K562 (cell line): ENCODE results near the gene BMF. TPM values are rescaled to one million over a fixed set of nuclear protein-coding genes. Genes with fewer than 3 reads are reported as not detected.

ENCODE experiments used
- ATAC-seq: fragments of 200-7000 bp; cut with Tn5 transposase; 3 replicates; pipeline ENCODE4 v1.9.1; 2020; ENCODE audit warnings: moderate library complexity
- BruUV-seq: library from RNA; stranded (reverse); fragments of 400-500 nt; replicated peaks from 2 replicates; lab custom pipeline; 2021; lab: Mats Ljungman, UMichigan
- CTCF ChIA-PET: fragments of 300-600 bp; formaldehyde crosslinking; extraction: SDS; loops from one replicate; lab custom pipeline; 2021; ENCODE audit warnings: low intra/inter-chr PET ratio; lab: Yijun Ruan, JAX
- POLR2A ChIA-PET: fragments of 300-600, 350-650 bp; sonication (Branson Sonifier 250); formaldehyde crosslinking; extraction: SDS; loops from one replicate; lab custom pipeline; 2021; ENCODE audit warnings: antibody characterized with exemption, inconsistent platforms; lab: Yijun Ruan, JAX
- DNase-seq, 4 experiments: peaks; one replicate each; pipeline versions ENCODE4 v3.0.0 to v3.0.0-alpha.2; 2011 to 2018; ENCODE audit warnings: low spot score in 3 of 4, mixed read lengths in 3 of 4; ENCODE audit errors: extremely low read depth in 1 of 4
- FAIRE-seq: peaks from 2 replicates; lab custom pipeline; 2011; peaks lifted over from hg19 to GRCh38; lab: Jason Lieb, UNC
- H2AFZ ChIP-seq: 2 replicates; pipeline ENCODE4 v1.6.0; 2011; ENCODE audit warnings: low read depth, low read length, control low read depth, inconsistent platforms
- H3K27ac ChIP-seq: fragments of 200-600 bp; 3 replicates; pipeline ENCODE4 v1.8.0; 2011; ENCODE audit warnings: low read depth, mild to moderate bottlenecking, control low read depth, inconsistent platforms, low read length, moderate library complexity, mixed read lengths; ENCODE audit errors: extremely low read depth
- H3K27me3 ChIP-seq, 2 experiments: fragments of 300-600 bp in 1 of 2; 2 replicates in 1 of 2; 3 replicates in 1 of 2; pipeline versions ENCODE4 v1.6.0 to v1.8.0; 2011; ENCODE audit warnings: inconsistent platforms in 2 of 2, low read length in 2 of 2, mild to moderate bottlenecking in 1 of 2, mixed read lengths in 1 of 2, moderate library complexity in 1 of 2; ENCODE audit not compliant: control insufficient read depth in 2 of 2, insufficient read depth in 2 of 2
- H3K36me3 ChIP-seq: fragments of 300-600 bp; 3 replicates; pipeline ENCODE4 v1.8.0; 2011; ENCODE audit warnings: mild to moderate bottlenecking, low read length, inconsistent platforms; ENCODE audit not compliant: control insufficient read depth, insufficient read depth
- H3K4me1 ChIP-seq, 2 experiments: fragments of 200-600 bp in 1 of 2; replicated peaks in 1 of 2; 2 replicates in 1 of 2; 3 replicates in 1 of 2; pipeline versions ENCODE4 v1.5.1 to v1.8.0; 2011; ENCODE audit warnings: inconsistent platforms in 2 of 2, low read length in 2 of 2, mild to moderate bottlenecking in 1 of 2, mixed read lengths in 1 of 2, moderate library complexity in 1 of 2; ENCODE audit not compliant: control insufficient read depth in 2 of 2, insufficient read depth in 2 of 2
- H3K4me2 ChIP-seq: 2 replicates; pipeline ENCODE4 v1.6.1; 2011; ENCODE audit warnings: low read length, control low read depth, inconsistent platforms, mixed read lengths; ENCODE audit not compliant: insufficient read depth
- H3K4me3 ChIP-seq: fragments of 200-600 bp; sonication (generic), shearing (Covaris generic); 2 replicates; pipeline ENCODE4 v1.5.1; 2016; ENCODE audit warnings: control low read depth, inconsistent platforms
- H3K79me2 ChIP-seq: fragments of 200-600 bp; 3 replicates; pipeline ENCODE4 v1.8.0; 2011; ENCODE audit warnings: low read length, inconsistent platforms; ENCODE audit not compliant: control insufficient read depth, insufficient read depth
- H3K9ac ChIP-seq, 2 experiments: 2 replicates each; pipeline versions ENCODE4 v1.6.0 to v1.6.1; 2011; ENCODE audit warnings: low read depth in 2 of 2, low read length in 2 of 2, control low read depth in 1 of 2, inconsistent platforms in 1 of 2, mild to moderate bottlenecking in 1 of 2, mixed read lengths in 1 of 2; ENCODE audit not compliant: insufficient read depth in 1 of 2
- H3K9me1 ChIP-seq: one replicate; pipeline ENCODE4 v1.6.0; 2011; ENCODE audit warnings: inconsistent platforms, mild to moderate bottlenecking, low read length, moderate library complexity; ENCODE audit not compliant: control insufficient read depth, insufficient read depth
- H3K9me3 ChIP-seq: replicated peaks from 2 replicates; pipeline ENCODE4 v1.5.1; 2011; ENCODE audit warnings: low read depth, low read length, inconsistent platforms; ENCODE audit not compliant: control insufficient read depth, insufficient read depth
- H4K20me1 ChIP-seq: replicated peaks from 2 replicates; pipeline ENCODE4 v1.6.1; 2011; ENCODE audit warnings: low read length, inconsistent platforms, mixed read lengths; ENCODE audit not compliant: control insufficient read depth, insufficient read depth
- ARID3B ChIP-seq: fragments of 250-450 bp; sonication (Bioruptor Pico); IDR thresholded peaks from 2 replicates; pipeline ENCODE4 v1.4.0; 2020; ENCODE audit warnings: borderline replicate concordance
- CEBPG ChIP-seq, 3 experiments: fragments of 200-800 bp in 1 of 3; sonication (Bioruptor generic) in 1 of 3; sonication (generic) in 1 of 3; formaldehyde crosslinking in 1 of 3; IDR thresholded peaks in 2 of 3; conservative IDR thresholded peaks in 1 of 3; 2 replicates each; pipeline versions ENCODE4 v1.6.1 to v1.8.0; 2016 to 2022; ENCODE audit warnings: missing compliant biosample characterization in 2 of 3, missing genetic modification characterization in 2 of 3, mild to moderate bottlenecking in 1 of 3, missing genetic modification reagents in 1 of 3
- CTBP1 ChIP-seq: fragments of 450-650 bp; IDR thresholded peaks from 2 replicates; pipeline ENCODE4 v1.6.1; 2016; ENCODE audit warnings: borderline replicate concordance
- E2F3 ChIP-seq: fragments of 250-450 bp; sonication (Bioruptor Pico); IDR thresholded peaks from 2 replicates; pipeline ENCODE4 v1.4.0; 2020; ENCODE audit warnings: mild to moderate bottlenecking
- PHF20 ChIP-seq: fragments of 450-650 bp; IDR thresholded peaks from 2 replicates; pipeline ENCODE4 v1.6.1; 2018; ENCODE audit not compliant: partially characterized antibody
- ZEB2 ChIP-seq: fragments of 450-650 bp; IDR thresholded peaks from 2 replicates; pipeline ENCODE4 v1.6.1; 2016
- WGBS: fragments of 100-300 bp; shearing (Covaris generic); methylation state at CpG from one replicate; pipeline ENCODE4 v1.1.6; 2016; ENCODE audit warnings: low coverage, mixed read lengths; ENCODE audit not compliant: insufficient coverage; ENCODE audit errors: missing lambda C conversion rate; 5-methylcytosine and 5-hydroxymethylcytosine counted together
- in situ Hi-C: fragments of 300-500 bp; cut with MboI; formaldehyde crosslinking; loops from 4 replicates; pipeline ENCODE4 v1.15.0; 2018; ENCODE audit warnings: inconsistent platforms, mixed read lengths
- intact Hi-C: fragments of 100-400 bp; cut with micrococcal nuclease; formaldehyde crosslinking; loops from 2 replicates; pipeline ENCODE4 v1.14.2; 2022
- polyA plus RNA-seq, 8 experiments: library from polyadenylated mRNA; depleted of rRNA in 4 of 8; stranded (reverse) in 5 of 8; unstranded in 3 of 8; fragments of >200 nt; fragmentation: Nextera tagmentation in 2 of 8; fragmentation: Illumina TruSeq in 1 of 8; extraction: Ambion mirVana in 2 of 8; extraction: Trizol in 1 of 8; gene quantifications; 2 replicates each; pipeline versions ENCODE4 v1.2.1 to v1.2.3, GENCODE V29; 2011 to 2014; ENCODE audit warnings: inconsistent platforms in 1 of 8, missing spikeins in 1 of 8
- total RNA-seq, 7 experiments: library from RNA; depleted of rRNA in 6 of 7; stranded (reverse); fragments of >200 nt in 6 of 7; fragmentation: Illumina TruSeq in 2 of 7; extraction: Trizol in 2 of 7; gene quantifications; 2 replicates each; pipeline versions ENCODE4 v1.2.1 to v1.2.3, GENCODE V29; 2011 to 2021; ENCODE audit warnings: low replicate concordance in 1 of 7
- TF ChIP-seq, protein P1 (sequence below), 2 experiments: fragments of 450-650 bp in 1 of 2; sonication (generic) in 1 of 2; formaldehyde crosslinking in 1 of 2; IDR thresholded peaks; 2 replicates each; pipeline versions ENCODE4 v1.7.1 to v1.9.0; 2016 to 2022; ENCODE audit warnings: inconsistent platforms in 1 of 2, mild to moderate bottlenecking in 1 of 2, missing genetic modification reagents in 1 of 2
- TF ChIP-seq, protein P2 (sequence below), 3 experiments: IDR thresholded peaks in 2 of 3; conservative IDR thresholded peaks in 1 of 3; 2 replicates each; pipeline ENCODE4 v1.5.1; 2011 to 2012; ENCODE audit warnings: low read length in 3 of 3, mild to moderate bottlenecking in 3 of 3, control low read depth in 2 of 3, improper control_type of control experiment in 1 of 3, inconsistent platforms in 1 of 3, low read depth in 1 of 3, mixed read lengths in 1 of 3, moderate library complexity in 1 of 3; ENCODE audit not compliant: insufficient read depth in 2 of 3

The BMF gene
- total and polyA plus RNA-seq, 9 of the 15 experiments (the other 6 are each of a cell fraction or from before 2014, with no cell fraction given) = 0.25 to 0.91 (median 0.59) TPM; not detected in 2

GRCh38 chr15:40115670-40116093 is 7.0 kb upstream of the BMF start:
- in situ Hi-C loops = no loop called here
- TF ChIP-seq PHF20 (no peak), ZEB2 (0 out of 2 replicates have a peak, but pooled peaks have one; percentile 32), E2F3 (no peak), CTBP1 (peak; percentile 87), ARID3B (CRISPR knock-in tag) (no peak), CEBPG (CRISPR knock-in tag; IDR thresholded peaks at IDR 0.05) (peak; percentile 85), CEBPG (tag; conservative IDR thresholded peaks at IDR 0.05 in 1 of 2, IDR thresholded peaks at IDR 0.05 in 1 of 2) (peak; percentile 85 to 92)
- TF ChIP-seq, protein P1, sequence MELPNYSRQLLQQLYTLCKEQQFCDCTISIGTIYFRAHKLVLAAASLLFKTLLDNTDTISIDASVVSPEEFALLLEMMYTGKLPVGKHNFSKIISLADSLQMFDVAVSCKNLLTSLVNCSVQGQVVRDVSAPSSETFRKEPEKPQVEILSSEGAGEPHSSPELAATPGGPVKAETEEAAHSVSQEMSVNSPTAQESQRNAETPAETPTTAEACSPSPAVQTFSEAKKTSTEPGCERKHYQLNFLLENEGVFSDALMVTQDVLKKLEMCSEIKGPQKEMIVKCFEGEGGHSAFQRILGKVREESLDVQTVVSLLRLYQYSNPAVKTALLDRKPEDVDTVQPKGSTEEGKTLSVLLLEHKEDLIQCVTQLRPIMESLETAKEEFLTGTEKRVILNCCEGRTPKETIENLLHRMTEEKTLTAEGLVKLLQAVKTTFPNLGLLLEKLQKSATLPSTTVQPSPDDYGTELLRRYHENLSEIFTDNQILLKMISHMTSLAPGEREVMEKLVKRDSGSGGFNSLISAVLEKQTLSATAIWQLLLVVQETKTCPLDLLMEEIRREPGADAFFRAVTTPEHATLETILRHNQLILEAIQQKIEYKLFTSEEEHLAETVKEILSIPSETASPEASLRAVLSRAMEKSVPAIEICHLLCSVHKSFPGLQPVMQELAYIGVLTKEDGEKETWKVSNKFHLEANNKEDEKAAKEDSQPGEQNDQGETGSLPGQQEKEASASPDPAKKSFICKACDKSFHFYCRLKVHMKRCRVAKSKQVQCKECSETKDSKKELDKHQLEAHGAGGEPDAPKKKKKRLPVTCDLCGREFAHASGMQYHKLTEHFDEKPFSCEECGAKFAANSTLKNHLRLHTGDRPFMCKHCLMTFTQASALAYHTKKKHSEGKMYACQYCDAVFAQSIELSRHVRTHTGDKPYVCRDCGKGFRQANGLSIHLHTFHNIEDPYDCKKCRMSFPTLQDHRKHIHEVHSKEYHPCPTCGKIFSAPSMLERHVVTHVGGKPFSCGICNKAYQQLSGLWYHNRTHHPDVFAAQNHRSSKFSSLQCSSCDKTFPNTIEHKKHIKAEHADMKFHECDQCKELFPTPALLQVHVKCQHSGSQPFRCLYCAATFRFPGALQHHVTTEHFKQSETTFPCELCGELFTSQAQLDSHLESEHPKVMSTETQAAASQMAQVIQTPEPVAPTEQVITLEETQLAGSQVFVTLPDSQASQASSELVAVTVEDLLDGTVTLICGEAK (IDR thresholded peaks at IDR 0.05) = 0 out of 2 replicates have a peak, but pooled peaks have one; percentile 17
- TF ChIP-seq, protein P1 (CRISPR knock-in tag; IDR thresholded peaks at IDR 0.05) = no peak
- TF ChIP-seq, protein P2, sequence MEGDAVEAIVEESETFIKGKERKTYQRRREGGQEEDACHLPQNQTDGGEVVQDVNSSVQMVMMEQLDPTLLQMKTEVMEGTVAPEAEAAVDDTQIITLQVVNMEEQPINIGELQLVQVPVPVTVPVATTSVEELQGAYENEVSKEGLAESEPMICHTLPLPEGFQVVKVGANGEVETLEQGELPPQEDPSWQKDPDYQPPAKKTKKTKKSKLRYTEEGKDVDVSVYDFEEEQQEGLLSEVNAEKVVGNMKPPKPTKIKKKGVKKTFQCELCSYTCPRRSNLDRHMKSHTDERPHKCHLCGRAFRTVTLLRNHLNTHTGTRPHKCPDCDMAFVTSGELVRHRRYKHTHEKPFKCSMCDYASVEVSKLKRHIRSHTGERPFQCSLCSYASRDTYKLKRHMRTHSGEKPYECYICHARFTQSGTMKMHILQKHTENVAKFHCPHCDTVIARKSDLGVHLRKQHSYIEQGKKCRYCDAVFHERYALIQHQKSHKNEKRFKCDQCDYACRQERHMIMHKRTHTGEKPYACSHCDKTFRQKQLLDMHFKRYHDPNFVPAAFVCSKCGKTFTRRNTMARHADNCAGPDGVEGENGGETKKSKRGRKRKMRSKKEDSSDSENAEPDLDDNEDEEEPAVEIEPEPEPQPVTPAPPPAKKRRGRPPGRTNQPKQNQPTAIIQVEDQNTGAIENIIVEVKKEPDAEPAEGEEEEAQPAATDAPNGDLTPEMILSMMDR (IDR thresholded peaks at IDR 0.05 in 2 of 3, conservative IDR thresholded peaks at IDR 0.05 in 1 of 3; ENCODE audit: insufficient read depth in 2 of 3, low read depth in 1 of 3, low read length in 3 of 3) = no peak

More at GRCh38 chr15:40115670-40116093, 7.0 kb upstream of the BMF start:
- H3K4me3 ChIP-seq = no peak overlapping the region
- H3K36me3 ChIP-seq = no peaks in the 10 kb centered on the region
- peaks cover 3% of the 10 kb centered on the region in 2 experiments; a peak in 2 of 5 replicates for H3K27me3 ChIP-seq
- no peak for FAIRE-seq
- no TSS peak for BruUV-seq
- ChIA-PET CTCF (no interaction called here), POLR2A (interaction anchor here (0.7 to 1.2 kb wide), 2 partner anchors 9 to 40 kb away, joined by 3 read pairs; no protein-coding TSS in a partner anchor)
- ATAC-seq = peak; percentile 64
- H4K20me1 ChIP-seq = 0 out of 2 replicates have a peak, but pooled peaks cover 2% of the 10 kb centered on the region
- H3K4me1 ChIP-seq = peaks cover 4 to 6% of the 10 kb centered on the region in 2 experiments; a peak in 4 of 5 replicates
- H3K4me2 ChIP-seq = peak overlapping the region; percentile 1; the same call in 1 of the 2 replicates
- DNase-seq = no peak
- intact Hi-C loops = no loop called here
- no peaks in the 10 kb centered on the region for H3K79me2 ChIP-seq
- no peak overlapping the region for H3K27ac ChIP-seq
- no peaks in the 10 kb centered on the region for H3K9me1 ChIP-seq
- WGBS = 20% methylated on average over 8 of the region's 8 CpGs
- no peaks in the 10 kb centered on the region for H3K9me3 ChIP-seq
- peak overlapping the region in 1 of 2 experiments; percentile 68; a peak in 2 of 4 replicates for H3K9ac ChIP-seq
- H2AFZ ChIP-seq = peak overlapping the region; percentile 36; the same call in 1 of the 2 replicates
